Fibroblast of gingiva (primary cell): Measurements from ENCODE around the gene FAR2.
A peak's percentile ranks its signal among the peaks of the same experiment; 100 is the strongest.
"Not testable (repeated sequence)": the region's sequence is repeated elsewhere in the genome, so short reads cannot be mapped to it uniquely, and the experiment has no call there.

Experiments used
- DNase-seq: peaks from one replicate; pipeline ENCODE4 v3.0.0-alpha.2; 2011; ENCODE audit warnings: low read depth

The FAR2 gene

GRCh38 chr12:29329411-29329810 is 180.3 kb downstream of the FAR2 start:
- no peak for DNase-seq

GRCh38 chr12:29333178-29333577 is 184.1 kb downstream of the FAR2 start:
- no peak for DNase-seq

- DNase-seq: peak; percentile 2
These were observed 185.9 kb downstream of the FAR2 start for GRCh38 chr12:29334937-29335336.

- DNase-seq: no peak
These were observed 188.2 kb downstream of the FAR2 start for GRCh38 chr12:29337325-29337724.

GRCh38 chr12:29343022-29343799 is 194.1 kb downstream of the FAR2 start:
- DNase-seq: no peak

GRCh38 chr12:29346769-29347421 is 197.8 kb downstream of the FAR2 start:
- no peak for DNase-seq

GRCh38 chr12:29350080-29350479 is 201.0 kb downstream of the FAR2 start:
- peak; percentile 51 for DNase-seq

- DNase-seq: no peak
These were observed 205.9 kb downstream of the FAR2 start for GRCh38 chr12:29354954-29355353.

GRCh38 chr12:29365091-29365490 is 216.0 kb downstream of the FAR2 start:
- no peak for DNase-seq

GRCh38 chr12:29374012-29374411 is 224.9 kb downstream of the FAR2 start:
- DNase-seq: no peak

- DNase-seq: no peak
These were observed 225.8 kb downstream of the FAR2 start for GRCh38 chr12:29374913-29375312.

- no peak for DNase-seq
These were observed 227.0 kb downstream of the FAR2 start for GRCh38 chr12:29376118-29376517.

- DNase-seq: peak; percentile 99
These were observed 231.8 kb downstream of the FAR2 start, which contains the start of gene ERGIC2 for GRCh38 chr12:29380536-29381523. ERGIC2 (minus strand) TSS chr12:29381172; CDS start chr12:29371633, 9,539 bp downstream.

- no peak for DNase-seq
These were observed 233.2 kb downstream of the FAR2 start for GRCh38 chr12:29382251-29382650.

- not testable (repeated sequence) for DNase-seq
These were observed 236.1 kb downstream of the FAR2 start for GRCh38 chr12:29385194-29385593.
